NCI-H82 (cell line): ENCODE data around the gene TKTL2.

Experiments used
- DNase-seq: peaks from one replicate; lab custom pipeline; 2025; lab: John Stamatoyannopoulos, UW

TKTL2 gene

DNA sequence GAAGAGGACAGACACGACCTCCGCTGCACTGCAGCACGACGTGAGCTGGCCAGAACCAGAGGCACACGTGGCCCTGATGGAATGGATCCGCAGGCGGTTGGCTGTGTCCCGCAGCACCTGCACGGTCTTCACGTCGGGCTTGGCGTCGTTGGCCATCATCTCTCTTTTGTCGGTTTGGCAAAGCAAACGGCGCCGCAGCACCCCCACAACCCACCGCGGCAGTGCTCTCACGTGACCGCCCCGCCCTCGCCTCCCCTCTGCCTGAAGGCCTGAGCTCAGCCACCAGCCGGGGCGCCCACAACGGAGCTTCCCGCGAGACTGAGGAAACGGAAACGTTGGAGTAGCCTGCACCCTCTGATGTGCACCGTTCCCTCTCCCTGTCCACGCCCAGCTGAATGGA, at the start of gene TKTL2:
Gene TKTL2 (minus strand): TSS at position 179 of the 400 bp plus-strand sequence. CDS start 20 bp downstream, at position 159.
- DNase-seq: no peak

DNA sequence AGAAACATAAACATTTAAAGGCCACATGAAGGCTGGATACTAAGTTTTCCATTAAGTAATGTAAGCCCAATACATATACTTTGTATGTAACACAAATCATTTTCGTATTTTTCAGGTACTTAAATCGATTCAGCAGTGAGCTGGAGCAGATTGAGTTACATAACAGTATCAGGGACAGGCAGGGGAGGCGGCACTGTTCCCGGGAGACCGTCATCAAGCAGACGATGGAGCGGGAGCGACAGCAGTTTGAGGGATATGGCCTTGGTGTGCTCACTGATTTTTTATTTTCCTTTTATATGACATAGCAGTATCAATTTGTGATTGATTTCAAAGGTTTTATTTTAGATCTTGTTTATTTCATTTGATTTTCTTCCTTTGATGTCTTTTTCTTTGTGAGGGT, 41.6 kb upstream of the TKTL2 start:
- DNase-seq: no peak

DNA sequence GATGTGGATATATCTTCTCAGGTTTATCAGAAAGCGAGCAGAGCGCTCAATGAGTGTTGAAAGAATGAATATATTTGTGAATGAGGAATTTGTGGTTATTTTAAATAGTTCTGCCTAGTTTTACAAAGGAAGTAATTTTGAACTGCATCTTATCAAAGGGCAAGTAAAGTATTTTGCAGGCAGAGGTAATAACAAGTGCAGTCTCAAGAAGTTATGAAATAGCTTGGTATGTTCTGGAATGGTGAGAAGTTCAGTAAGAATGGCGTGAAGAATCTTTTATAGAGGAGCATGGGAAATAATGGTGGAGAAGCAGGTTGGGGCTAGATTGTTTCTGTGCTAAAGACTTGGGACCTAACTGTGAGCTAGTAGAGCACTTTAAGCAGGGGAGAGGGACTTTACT, 31.8 kb upstream of the TKTL2 start:
- DNase-seq: no peak

DNA sequence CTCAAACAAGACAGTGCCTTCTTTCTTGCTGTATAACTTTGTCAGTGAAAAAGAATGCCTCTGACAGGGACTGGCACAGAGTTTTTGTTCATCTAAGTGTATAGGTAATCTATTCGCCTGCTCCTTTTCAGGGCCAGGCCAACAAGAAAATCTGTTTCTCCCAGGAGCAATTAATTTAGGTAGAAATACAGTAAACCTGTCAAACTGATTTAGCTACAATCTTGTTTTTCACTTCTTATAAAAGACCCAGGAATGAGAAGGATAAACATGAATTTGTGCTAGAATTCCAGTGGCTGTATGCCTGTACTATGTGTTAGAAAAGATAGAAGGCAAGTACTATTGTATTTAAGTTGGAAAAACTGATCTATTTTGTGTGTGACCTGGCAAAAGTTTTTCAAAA, 27.0 kb upstream of the TKTL2 start:
- no peak for DNase-seq

- DNase-seq: peak; percentile 22
These were observed 22.3 kb upstream of the TKTL2 start for GRCh38 chr4:163495900-163496299.

DNA sequence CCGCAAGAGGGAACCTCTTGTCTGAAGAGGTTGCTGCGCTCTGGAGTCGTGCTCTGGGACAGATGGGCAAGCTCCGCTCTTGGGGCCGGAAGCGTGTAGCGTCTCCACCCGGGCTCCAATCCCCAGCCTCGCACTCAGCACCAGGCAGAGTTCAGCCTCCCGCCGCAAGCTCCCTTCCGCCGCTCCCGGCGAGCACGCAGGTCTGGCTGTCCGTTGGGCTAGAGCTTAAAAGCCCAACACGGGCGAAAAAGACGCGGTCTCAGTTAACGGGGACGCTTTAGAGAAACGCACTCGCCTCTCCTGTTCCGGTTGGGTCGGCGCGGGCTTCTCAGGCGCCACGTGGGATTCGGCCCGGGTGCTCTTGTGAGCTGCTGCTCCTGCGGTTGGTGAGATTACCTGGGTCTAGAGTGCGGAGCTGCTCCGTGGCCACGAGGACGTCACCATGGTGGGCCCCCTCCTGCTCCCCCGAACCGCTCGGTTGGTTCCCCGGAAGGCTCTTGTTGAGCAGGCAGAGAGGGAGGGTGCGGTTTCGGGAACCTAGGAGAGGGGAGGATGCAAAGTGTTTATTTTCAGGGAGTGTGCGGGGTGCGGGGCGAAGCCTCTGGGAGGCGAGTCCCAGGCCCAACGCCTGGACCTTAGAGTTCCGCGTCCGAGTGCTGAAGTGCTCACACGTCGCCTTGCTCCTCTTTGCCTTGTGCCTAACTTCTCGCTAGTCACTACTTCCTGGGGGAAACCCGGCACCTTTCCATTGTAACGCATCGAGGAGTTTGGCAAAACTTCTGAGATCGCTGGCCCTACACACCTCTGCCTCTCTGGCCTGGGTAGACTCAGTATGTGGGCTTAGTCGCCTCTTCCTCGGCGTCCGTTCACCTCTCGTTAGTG, 21.0 kb upstream of the TKTL2 start, which contains the start of gene TMA16:
Gene TMA16 (plus strand): TSS at position 331 of the 882 bp plus-strand sequence. CDS start 112 bp downstream, at position 443.
- DNase-seq: peak; percentile 96

GRCh38 chr4:163493643-163494359, 20.2 kb upstream of the TKTL2 start:
- DNase-seq: no peak

GRCh38 chr4:163492951-163493504, 19.5 kb upstream of the TKTL2 start:
- no peak for DNase-seq

- DNase-seq: no peak
These were observed 16.4 kb upstream of the TKTL2 start for GRCh38 chr4:163489929-163490328.

- no peak for DNase-seq
These were observed 12.8 kb upstream of the TKTL2 start for GRCh38 chr4:163486321-163486720.

DNA sequence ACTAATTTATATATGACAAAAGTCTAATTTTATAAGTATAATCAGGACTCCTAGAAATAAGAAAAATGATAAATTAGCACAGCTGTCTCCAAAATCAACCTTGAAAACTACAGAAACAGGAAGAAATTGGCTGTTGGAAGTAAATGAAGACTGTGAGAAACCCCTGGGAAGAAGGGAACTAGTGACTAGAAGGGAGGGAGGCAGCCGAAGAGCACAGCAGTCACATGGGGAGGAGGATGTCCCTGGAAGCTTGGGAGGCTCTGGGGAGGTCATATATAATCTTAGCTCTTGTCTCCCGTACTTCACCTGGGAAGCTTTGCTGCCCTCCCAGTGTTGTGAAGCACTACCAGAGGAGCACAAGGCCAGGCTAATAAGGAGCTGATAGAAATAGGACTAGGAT, 12.0 kb upstream of the TKTL2 start:
- DNase-seq: no peak

- DNase-seq: peak; percentile 81
These were observed 11.4 kb upstream of the TKTL2 start for GRCh38 chr4:163484906-163485305.

DNA sequence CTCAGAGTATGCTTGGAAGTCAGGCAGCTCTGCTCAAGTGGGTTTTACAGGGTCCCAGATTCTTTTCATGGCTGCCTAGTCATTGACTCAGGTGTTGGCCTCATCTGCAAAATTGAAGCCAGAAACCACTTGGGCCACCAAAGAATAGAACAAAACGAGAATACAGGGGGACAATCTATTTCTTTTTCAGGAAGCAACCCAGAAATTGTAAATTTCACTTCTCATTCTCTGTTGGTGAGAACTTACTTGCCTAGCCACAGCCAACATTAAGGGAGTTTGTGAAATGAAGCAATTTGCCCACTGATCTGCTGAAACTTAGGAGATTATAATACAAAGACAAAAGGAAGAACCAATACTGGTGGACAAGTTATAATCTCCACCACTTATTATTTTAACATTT, 8.6 kb upstream of the TKTL2 start:
- no peak for DNase-seq

GRCh38 chr4:163476761-163477438, 3.3 kb upstream of the TKTL2 start:
- DNase-seq: no peak

GRCh38 chr4:163474027-163474426, 473 bp upstream of the TKTL2 start:
- DNase-seq: no peak

GRCh38 chr4:163473130-163473529, 424 bp downstream of the TKTL2 start:
- no peak for DNase-seq

DNA sequence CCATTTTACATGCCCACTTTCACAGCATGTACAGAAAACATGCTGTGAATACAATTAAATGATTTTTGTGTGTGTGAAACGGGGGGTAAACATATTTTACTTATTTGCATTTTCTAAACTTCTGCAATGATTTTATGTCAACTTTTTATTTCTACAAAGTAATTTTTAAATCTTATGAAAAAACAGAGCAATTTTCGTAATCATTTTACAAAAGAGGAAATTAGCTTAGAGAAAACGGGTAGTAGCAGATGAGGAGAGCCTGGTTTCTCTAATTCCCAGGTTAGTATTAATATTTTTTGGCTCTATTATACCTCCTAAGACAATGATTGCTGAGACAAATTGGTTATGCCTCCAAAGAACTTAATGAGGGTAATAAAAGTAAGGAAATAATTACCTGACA, 3.2 kb downstream of the TKTL2 start:
- no peak for DNase-seq

DNA sequence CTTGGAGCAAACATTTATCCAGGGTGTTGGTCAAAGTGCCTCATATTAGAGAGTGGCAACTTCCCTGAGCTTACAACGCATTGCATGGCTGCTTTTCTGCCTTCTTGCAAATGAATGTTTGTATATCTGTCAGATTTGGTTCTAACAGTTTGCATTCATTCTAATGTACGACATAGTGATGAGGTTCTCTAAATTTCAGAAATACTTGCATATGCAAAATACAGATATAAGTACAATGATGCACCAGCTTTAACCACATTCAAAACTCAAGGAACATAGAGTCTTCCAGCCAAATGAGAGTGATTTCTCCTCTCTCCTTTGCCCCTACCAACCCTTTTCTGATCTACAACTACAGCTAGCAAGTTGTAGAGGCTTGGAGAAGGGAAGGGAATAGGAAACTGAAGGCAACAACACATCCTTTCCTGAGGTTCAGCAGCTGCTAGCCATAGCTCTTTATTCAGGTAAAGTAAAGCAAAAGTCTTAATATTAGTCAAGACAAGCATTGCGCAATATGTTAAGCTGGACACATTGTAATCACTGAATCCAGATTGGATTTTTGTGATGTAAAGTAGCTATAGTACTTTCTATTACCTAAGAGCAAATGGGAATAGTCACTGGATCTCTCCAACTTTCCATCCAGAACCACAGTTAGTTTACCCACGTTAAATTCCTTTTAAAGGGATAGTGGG, 6.3 kb downstream of the TKTL2 start:
- DNase-seq: no peak

- no peak for DNase-seq
These were observed 11.0 kb downstream of the TKTL2 start for GRCh38 chr4:163462556-163462955.

GRCh38 chr4:163448540-163449203, 24.9 kb downstream of the TKTL2 start:
- no peak for DNase-seq

GRCh38 chr4:163447481-163447880, 26.1 kb downstream of the TKTL2 start:
- DNase-seq: no peak
